Left lobe of liver (tissue), 2 donors: Measurements from ENCODE around the gene UNC5B. TPM values are rescaled to one million over a fixed set of nuclear protein-coding genes. Genes with fewer than 3 reads are reported as not detected.

Experiments
- ATAC-seq: fragments of 200-7000 bp; cut with Tn5 transposase; one replicate; pipeline ENCODE4 v1.9.1; 2020; ENCODE audit warnings: mild to moderate bottlenecking, moderate library complexity
- DNase-seq: peaks from one replicate; pipeline ENCODE4 v3.0.0-alpha.2; 2020; ENCODE audit warnings: low spot score
- total RNA-seq: library from RNA; stranded (reverse); gene quantifications from one replicate; pipeline ENCODE4 v1.2.1, GENCODE V29; 2021
- donor health status: DM: no; HTN: no; CAD: no; lungs with moderate emphysema.
- donor health status: DM: no; HTN: yes; CAD: no.

Gene UNC5B
- total RNA-seq, 1 donor from 2014 or later = 1.8 TPM

GRCh38 chr10:71279590-71280170, 67.3 kb downstream of the UNC5B start:
- DNase-seq (no peak), ATAC-seq (no peak)

GRCh38 chr10:71280216-71280615, 67.8 kb downstream of the UNC5B start:
- ATAC-seq = no peak
- no peak for DNase-seq

GRCh38 chr10:71280825-71281224, 68.5 kb downstream of the UNC5B start:
- DNase-seq (no peak), ATAC-seq (no peak)

GRCh38 chr10:71281646-71282322, 69.4 kb downstream of the UNC5B start:
- ATAC-seq (no peak), DNase-seq (no peak)

- ATAC-seq = no peak
- no peak for DNase-seq
Measured at GRCh38 chr10:71282323-71282680, 69.9 kb downstream of the UNC5B start.

- ATAC-seq (no peak), DNase-seq (no peak)
Measured at GRCh38 chr10:71283410-71283809, 71.0 kb downstream of the UNC5B start.

- ATAC-seq (no peak), DNase-seq (no peak)
Measured at GRCh38 chr10:71283876-71284275, 71.5 kb downstream of the UNC5B start.

GRCh38 chr10:71284544-71285179, 72.3 kb downstream of the UNC5B start:
- no peak for DNase-seq
- ATAC-seq = no peak

- no peak for DNase-seq
- peak; percentile 82 for ATAC-seq
Measured at GRCh38 chr10:71285180-71285545, 72.8 kb downstream of the UNC5B start.

- ATAC-seq (no peak), DNase-seq (no peak)
Measured at GRCh38 chr10:71285986-71286385, 73.6 kb downstream of the UNC5B start.

- ATAC-seq (no peak), DNase-seq (no peak)
Measured at GRCh38 chr10:71286521-71287294, 74.3 kb downstream of the UNC5B start.

- ATAC-seq (no peak), DNase-seq (no peak)
Measured at GRCh38 chr10:71287456-71287855, 75.1 kb downstream of the UNC5B start.

- ATAC-seq (no peak), DNase-seq (no peak)
Measured at GRCh38 chr10:71288461-71288860, 76.1 kb downstream of the UNC5B start.

GRCh38 chr10:71289421-71290130, 77.2 kb downstream of the UNC5B start:
- ATAC-seq = no peak
- DNase-seq = no peak

- DNase-seq (no peak), ATAC-seq (peak; percentile 71)
Measured at GRCh38 chr10:71290331-71290730, 78.0 kb downstream of the UNC5B start.

- DNase-seq (no peak), ATAC-seq (no peak)
Measured at GRCh38 chr10:71290806-71291527, 78.6 kb downstream of the UNC5B start.

GRCh38 chr10:71291528-71291900, 79.1 kb downstream of the UNC5B start:
- no peak for ATAC-seq
- DNase-seq = no peak

GRCh38 chr10:71292624-71293445, 80.5 kb downstream of the UNC5B start:
- ATAC-seq (peak; percentile 60), DNase-seq (peak; percentile 63)

GRCh38 chr10:71293446-71294084, 81.2 kb downstream of the UNC5B start:
- DNase-seq = no peak

More at GRCh38 chr10:71293446-71294084, 81.2 kb downstream of the UNC5B start:
- ATAC-seq = peak; percentile 1
